Fibroblast of skin of scalp (primary cell): ENCODE data around the gene ATP1A1.

Experiments used
- DNase-seq: peaks from one replicate; pipeline ENCODE4 v3.0.0-alpha.2; 2013

Gene ATP1A1

GRCh38 chr1:116415200-116415698, 42.2 kb downstream of the ATP1A1 start:
- DNase-seq = no peak

DNA sequence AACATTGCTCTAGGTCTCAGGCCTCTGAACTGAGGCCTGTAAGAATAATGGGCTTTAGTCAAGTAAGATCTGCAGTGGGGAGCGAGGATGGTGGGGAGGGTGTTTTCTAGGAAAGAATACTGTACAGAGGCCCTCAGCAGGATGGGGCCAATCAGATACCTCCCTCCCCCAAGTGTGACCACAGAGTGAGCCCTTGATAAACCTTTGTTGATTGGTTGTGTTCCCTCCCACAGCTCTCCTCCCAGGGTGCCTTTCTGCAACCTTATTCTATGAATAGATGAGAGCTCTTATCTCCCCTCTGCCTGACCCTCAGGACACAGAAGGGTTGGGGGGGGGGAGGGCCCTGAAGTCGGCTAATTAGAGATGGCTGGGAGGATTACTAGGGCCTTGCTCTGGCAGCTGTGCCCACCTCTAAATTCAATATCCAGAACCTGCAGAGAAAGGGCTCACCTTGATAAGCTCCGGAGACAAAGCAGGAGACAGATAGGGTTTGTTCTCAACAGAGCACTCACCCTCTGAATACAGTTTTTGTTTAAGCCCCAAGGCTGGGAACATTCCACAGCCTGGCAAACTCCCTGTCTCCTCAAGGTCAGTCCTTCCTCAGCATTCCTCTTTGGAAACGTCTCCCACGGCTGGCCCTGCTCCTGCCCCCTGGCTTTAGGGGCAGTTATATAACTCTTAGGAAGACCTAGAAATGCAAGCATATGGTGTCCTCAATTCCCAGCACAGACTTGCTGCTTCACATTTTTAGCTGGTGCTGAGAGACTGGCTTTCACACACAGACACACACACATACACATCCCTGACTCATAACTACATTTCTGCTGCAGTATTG, 42.9 kb downstream of the ATP1A1 start:
- DNase-seq = no peak

- no peak for DNase-seq
Measured at GRCh38 chr1:116416854-116417513, 43.9 kb downstream of the ATP1A1 start.

DNA sequence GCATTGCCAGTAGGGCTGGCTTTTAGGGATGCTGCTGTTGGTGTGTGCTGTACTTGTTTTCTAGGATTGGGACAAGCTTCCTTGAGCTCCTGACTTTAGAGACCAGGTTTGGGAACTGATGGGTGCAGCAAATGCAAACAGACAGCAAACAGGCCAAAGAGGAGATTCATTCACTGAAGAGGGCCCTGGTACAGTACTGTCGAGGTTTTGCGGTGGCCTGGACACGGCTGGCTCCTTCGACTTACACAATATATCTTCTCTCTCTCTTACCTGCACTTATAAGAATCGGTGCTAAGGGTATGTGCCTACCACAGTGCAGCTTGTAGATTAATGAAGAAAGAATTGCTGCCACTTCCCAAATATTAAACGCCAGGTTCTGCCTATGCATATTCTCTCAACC, 44.6 kb downstream of the ATP1A1 start:
- no peak for DNase-seq

- peak; percentile 87 for DNase-seq
Measured at GRCh38 chr1:116418091-116418830, 45.2 kb downstream of the ATP1A1 start.

DNA sequence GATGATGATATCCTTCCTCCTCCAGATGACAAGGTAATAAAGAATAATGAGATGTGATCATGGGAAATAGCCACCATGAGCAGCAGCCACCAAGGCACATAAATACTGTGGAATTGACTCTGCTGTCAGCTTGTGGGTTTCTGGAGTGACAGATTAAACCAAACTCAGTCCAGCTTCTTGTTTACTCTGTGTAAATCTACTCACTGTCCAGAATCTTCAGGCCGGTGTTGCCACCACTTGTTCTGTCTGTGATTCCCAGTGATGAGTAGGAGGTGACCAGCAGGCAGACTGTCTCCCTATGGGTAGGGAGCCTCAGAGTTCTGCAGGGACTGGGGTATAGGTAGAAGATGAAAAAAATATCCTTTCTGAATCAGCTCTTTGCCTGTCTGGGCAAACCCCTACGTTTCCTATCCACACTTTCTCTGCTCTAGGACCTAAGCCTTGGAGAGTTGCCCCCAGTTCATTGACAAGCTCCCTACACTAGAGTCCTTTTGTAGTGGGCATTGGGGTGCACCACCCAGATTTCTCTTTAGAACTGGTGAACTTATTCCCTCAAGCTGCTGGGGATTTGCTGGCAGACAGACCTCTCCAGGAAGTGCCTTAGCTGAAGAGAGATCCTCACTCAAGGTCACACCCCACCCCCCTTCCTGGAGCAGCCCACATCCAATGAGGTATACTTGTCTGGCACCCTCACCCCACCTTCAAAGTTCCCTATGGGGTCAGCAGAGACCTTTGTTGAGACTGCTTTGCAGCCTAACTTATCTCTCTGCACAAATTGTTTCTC, 47.6 kb downstream of the ATP1A1 start:
- DNase-seq = no peak

- no peak for DNase-seq
Measured at GRCh38 chr1:116424438-116424837, 51.4 kb downstream of the ATP1A1 start.

DNA sequence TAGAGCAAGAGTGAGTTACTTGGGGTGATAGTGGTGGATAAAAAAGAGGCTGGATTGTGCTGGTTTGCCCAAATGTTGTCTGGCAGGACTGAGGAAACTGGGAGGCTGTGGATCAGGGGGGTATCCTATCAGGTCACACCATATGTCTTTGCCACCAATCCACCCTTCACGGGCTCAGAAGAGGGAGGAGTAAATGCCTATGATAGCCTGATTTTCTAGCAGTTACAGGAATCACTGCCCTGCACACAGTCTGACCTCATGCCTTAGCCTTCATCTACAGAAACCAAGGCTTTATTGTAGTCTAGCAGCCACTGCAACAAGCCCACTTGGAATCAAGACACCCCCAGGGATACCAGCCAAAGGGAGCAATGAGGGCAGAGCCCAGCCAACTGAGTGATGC, 51.8 kb downstream of the ATP1A1 start:
- no peak for DNase-seq

- DNase-seq = no peak
Measured at GRCh38 chr1:116425987-116426386, 52.9 kb downstream of the ATP1A1 start.

- DNase-seq = no peak
Measured at GRCh38 chr1:116426401-116426800, 53.4 kb downstream of the ATP1A1 start.

DNA sequence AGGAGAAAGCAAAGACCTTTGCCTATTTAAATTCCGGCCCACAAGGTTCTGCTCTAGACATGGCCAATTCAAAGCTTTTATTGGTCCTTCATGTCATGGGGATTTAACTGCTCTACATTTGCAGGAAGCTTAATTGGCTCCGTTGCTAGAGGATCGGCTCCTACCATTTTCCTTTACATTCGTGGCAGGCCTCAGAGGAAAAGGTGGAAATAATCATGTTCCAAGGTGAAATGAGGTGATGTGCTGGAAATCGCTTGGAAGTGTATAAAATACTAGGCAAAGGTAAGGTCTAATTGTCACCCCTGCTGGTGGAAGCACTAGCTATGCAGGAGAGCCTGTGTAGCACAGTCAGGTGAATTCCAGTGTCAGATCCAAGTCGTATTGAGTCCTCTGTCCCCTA, 55.5 kb downstream of the ATP1A1 start:
- no peak for DNase-seq

GRCh38 chr1:116429821-116430374, 56.9 kb downstream of the ATP1A1 start:
- no peak for DNase-seq

GRCh38 chr1:116431870-116432500, 58.9 kb downstream of the ATP1A1 start:
- DNase-seq = no peak

DNA sequence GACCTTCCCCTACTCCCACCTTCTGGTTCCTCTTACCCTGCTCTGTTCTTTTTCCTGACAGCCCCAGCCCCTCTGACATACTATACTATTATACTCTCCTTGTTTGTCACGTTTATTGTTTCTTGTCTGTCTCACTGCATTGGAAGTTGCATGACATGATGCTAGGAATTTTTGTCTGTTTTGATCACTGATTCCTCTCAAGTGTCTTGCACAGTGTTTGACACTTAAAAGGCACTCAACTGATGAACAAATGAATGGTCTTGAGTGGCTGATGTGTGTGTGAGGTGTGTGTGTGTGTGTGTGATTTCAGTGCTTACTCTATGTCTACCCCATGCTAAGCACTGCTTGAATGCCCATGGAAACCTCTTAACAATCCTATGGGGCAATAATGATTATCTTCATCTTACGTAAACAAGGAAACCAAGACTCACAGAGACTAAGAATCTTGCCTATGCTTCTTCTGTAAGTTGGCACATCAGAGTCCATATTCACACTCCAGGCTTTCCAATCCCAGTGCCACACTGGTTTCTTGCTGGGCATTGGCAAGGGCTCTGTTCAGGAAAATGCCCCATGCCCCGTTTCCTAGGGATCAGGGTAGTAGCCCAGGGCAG, 59.7 kb downstream of the ATP1A1 start:
- no peak for DNase-seq

- no peak for DNase-seq
Measured at GRCh38 chr1:116433275-116434257, 60.5 kb downstream of the ATP1A1 start.

- no peak for DNase-seq
Measured at GRCh38 chr1:116434849-116435248, 61.8 kb downstream of the ATP1A1 start.

- DNase-seq = no peak
Measured at GRCh38 chr1:116435806-116436610, 63.0 kb downstream of the ATP1A1 start.

- DNase-seq = no peak
Measured at GRCh38 chr1:116436611-116436970, 63.5 kb downstream of the ATP1A1 start.

- DNase-seq = peak; percentile 56
Measured at GRCh38 chr1:116439701-116440100, 66.7 kb downstream of the ATP1A1 start.
